DND-41 (cell line): ENCODE data around the gene KRTAP9-1.
"Not testable (repeated sequence)": the region's sequence is repeated elsewhere in the genome, so short reads cannot be mapped to it uniquely, and the experiment has no call there.

Source experiments
- EZH2 ChIP-seq: IDR thresholded peaks from 3 replicates; pipeline ENCODE4 v1.6.1; 2012; ENCODE audit warnings: borderline replicate concordance, low read depth, mild to moderate bottlenecking, moderate library complexity, low read length, inconsistent platforms; ENCODE audit not compliant: severe bottlenecking
- TF ChIP-seq, protein P1 (sequence below): IDR thresholded peaks from 2 replicates; pipeline ENCODE4 v1.5.1; 2012; ENCODE audit warnings: borderline replicate concordance, low read length, moderate library complexity, mild to moderate bottlenecking; ENCODE audit not compliant: poor library complexity, severe bottlenecking; ENCODE audit errors: extremely low read depth

DNA sequence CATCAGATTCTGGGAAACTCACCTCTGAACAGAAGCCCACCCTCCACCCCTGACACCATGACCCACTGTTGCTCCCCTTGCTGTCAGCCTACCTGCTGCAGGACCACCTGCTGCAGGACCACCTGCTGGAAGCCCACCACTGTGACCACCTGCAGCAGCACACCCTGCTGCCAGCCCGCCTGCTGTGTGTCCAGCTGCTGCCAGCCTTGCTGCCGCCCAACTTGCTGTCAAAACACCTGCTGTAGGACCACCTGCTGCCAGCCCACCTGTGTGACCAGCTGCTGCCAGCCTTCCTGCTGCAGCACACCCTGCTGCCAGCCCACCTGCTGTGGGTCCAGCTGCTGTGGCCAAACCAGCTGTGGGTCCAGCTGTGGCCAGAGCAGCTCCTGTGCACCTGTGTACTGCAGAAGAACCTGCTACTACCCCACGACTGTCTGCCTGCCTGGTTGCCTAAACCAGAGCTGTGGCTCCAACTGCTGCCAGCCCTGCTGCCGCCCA, 37.0 kb downstream of the KRTAP9-1 start, which contains the start of gene KRTAP9-2:
- TF ChIP-seq, protein P1, sequence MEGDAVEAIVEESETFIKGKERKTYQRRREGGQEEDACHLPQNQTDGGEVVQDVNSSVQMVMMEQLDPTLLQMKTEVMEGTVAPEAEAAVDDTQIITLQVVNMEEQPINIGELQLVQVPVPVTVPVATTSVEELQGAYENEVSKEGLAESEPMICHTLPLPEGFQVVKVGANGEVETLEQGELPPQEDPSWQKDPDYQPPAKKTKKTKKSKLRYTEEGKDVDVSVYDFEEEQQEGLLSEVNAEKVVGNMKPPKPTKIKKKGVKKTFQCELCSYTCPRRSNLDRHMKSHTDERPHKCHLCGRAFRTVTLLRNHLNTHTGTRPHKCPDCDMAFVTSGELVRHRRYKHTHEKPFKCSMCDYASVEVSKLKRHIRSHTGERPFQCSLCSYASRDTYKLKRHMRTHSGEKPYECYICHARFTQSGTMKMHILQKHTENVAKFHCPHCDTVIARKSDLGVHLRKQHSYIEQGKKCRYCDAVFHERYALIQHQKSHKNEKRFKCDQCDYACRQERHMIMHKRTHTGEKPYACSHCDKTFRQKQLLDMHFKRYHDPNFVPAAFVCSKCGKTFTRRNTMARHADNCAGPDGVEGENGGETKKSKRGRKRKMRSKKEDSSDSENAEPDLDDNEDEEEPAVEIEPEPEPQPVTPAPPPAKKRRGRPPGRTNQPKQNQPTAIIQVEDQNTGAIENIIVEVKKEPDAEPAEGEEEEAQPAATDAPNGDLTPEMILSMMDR = not testable (repeated sequence)
- not testable (repeated sequence) for TF ChIP-seq EZH2
